Endothelial cell of umbilical vein (primary cell): Measurements from ENCODE around the gene REC8.

Experiments
- EZH2 ChIP-seq: IDR thresholded peaks from 2 replicates; pipeline ENCODE4 v1.6.1; 2012; ENCODE audit warnings: borderline replicate concordance, low read depth, mild to moderate bottlenecking, moderate library complexity, low read length, inconsistent platforms; ENCODE audit not compliant: severe bottlenecking
- FOS ChIP-seq: IDR thresholded peaks from 2 replicates; pipeline ENCODE4 v1.6.1; 2011; ENCODE audit warnings: mild to moderate bottlenecking, low read length, moderate library complexity, borderline replicate concordance; ENCODE audit not compliant: insufficient read depth
- TF ChIP-seq, protein P1 (sequence below), 2 donors: IDR thresholded peaks; 1 replicate in 1 of 2; 2 replicates in 1 of 2; pipeline ENCODE4 v1.5.1; 2011; ENCODE audit warnings: low read length in 2 of 2, mild to moderate bottlenecking in 2 of 2, moderate library complexity in 2 of 2, control low read depth in 1 of 2, inconsistent platforms in 1 of 2, low read depth in 1 of 2; ENCODE audit not compliant: insufficient read depth in 1 of 2; ENCODE audit errors: extremely low read depth in 1 of 2

DNA sequence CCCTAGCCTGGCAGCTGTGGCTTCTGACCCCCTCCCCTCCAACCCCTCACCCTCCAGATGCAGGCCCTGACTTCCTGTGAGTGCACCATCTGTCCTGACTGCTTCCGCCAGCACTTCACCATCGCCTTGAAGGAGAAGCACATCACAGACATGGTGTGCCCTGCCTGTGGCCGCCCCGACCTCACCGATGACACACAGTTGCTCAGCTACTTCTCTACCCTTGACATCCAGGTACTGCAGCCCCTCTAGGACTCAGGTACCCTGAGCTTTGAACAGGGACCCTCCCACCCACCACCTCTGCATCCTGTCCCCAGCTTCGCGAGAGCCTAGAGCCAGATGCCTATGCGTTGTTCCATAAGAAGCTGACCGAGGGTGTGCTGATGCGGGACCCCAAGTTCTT lies 16.8 kb upstream of the REC8 start:
- TF ChIP-seq, protein P1, sequence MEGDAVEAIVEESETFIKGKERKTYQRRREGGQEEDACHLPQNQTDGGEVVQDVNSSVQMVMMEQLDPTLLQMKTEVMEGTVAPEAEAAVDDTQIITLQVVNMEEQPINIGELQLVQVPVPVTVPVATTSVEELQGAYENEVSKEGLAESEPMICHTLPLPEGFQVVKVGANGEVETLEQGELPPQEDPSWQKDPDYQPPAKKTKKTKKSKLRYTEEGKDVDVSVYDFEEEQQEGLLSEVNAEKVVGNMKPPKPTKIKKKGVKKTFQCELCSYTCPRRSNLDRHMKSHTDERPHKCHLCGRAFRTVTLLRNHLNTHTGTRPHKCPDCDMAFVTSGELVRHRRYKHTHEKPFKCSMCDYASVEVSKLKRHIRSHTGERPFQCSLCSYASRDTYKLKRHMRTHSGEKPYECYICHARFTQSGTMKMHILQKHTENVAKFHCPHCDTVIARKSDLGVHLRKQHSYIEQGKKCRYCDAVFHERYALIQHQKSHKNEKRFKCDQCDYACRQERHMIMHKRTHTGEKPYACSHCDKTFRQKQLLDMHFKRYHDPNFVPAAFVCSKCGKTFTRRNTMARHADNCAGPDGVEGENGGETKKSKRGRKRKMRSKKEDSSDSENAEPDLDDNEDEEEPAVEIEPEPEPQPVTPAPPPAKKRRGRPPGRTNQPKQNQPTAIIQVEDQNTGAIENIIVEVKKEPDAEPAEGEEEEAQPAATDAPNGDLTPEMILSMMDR (IDR thresholded peaks at IDR 0.05; ENCODE audit: extremely low read depth in 1 of 2, insufficient read depth in 1 of 2, low read depth in 1 of 2, low read length in 2 of 2): no peak
- TF ChIP-seq FOS (no peak), EZH2 (no peak)
